ENCODE data around the gene CACNA2D2. TPM values are rescaled to one million over a fixed set of nuclear protein-coding genes. Genes with fewer than 3 reads are reported as not detected.

Gene CACNA2D2
- total RNA-seq, 1 donor: not detected

- no peaks in the 10 kb centered on the region for H3K79me2 ChIP-seq (ENCODE audit: insufficient read depth, low read length)
- H3K4me3 ChIP-seq (ENCODE audit: insufficient read depth, low read length): no peak overlapping the region
- H3K4me1 ChIP-seq (ENCODE audit: insufficient read depth, low read length): no peaks in the 10 kb centered on the region
- no peak overlapping the region for H3K4me2 ChIP-seq (ENCODE audit: insufficient read depth, low read length)
- DNase-seq (ENCODE audit: insufficient read length, low spot score, missing footprints): no peak
- H4K20me1 ChIP-seq (ENCODE audit: insufficient read depth, low read length): no peaks in the 10 kb centered on the region
- H3K9me3 ChIP-seq (ENCODE audit: low read depth, low read length): no peaks in the 10 kb centered on the region
- H3K36me3 ChIP-seq (ENCODE audit: insufficient read depth, low read length): no peaks in the 10 kb centered on the region
- peaks cover 11% of the 10 kb centered on the region for H3K27me3 ChIP-seq (ENCODE audit: insufficient read depth, low read length)
- H2AFZ ChIP-seq (ENCODE audit: low read length): no peak overlapping the region
- no peak overlapping the region for H3K27ac ChIP-seq (ENCODE audit: low read depth, low read length)
- TF ChIP-seq, protein P1, sequence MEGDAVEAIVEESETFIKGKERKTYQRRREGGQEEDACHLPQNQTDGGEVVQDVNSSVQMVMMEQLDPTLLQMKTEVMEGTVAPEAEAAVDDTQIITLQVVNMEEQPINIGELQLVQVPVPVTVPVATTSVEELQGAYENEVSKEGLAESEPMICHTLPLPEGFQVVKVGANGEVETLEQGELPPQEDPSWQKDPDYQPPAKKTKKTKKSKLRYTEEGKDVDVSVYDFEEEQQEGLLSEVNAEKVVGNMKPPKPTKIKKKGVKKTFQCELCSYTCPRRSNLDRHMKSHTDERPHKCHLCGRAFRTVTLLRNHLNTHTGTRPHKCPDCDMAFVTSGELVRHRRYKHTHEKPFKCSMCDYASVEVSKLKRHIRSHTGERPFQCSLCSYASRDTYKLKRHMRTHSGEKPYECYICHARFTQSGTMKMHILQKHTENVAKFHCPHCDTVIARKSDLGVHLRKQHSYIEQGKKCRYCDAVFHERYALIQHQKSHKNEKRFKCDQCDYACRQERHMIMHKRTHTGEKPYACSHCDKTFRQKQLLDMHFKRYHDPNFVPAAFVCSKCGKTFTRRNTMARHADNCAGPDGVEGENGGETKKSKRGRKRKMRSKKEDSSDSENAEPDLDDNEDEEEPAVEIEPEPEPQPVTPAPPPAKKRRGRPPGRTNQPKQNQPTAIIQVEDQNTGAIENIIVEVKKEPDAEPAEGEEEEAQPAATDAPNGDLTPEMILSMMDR (IDR thresholded peaks at IDR 0.05; ENCODE audit: extremely low read depth, low read depth, low read length): no peak
Observed at GRCh38 chr3:50494126-50494525, 9.3 kb downstream of the CACNA2D2 start.

DNA sequence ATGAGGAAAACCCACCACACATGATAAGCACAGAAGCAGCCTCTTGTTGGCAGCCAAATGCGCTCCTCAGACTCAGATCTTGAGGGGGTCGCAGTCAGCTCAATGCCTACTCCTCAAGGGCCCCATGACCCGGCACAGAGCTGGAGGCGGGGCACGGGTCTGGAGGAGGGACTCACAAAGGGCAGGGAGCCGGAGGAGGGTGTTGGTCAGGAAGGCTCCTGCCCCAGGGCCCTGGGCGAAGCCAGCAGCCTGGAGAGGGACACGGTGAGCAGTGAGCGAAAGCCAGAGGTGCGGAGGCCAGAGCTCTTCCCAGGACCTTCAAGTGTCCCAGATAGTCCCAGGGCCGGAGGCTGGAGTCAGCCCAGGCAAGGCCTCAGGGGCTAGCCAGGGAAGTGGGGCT is 9.8 kb downstream of the CACNA2D2 start:
- Histone ChIP-seq H3K4me3 (ENCODE audit: insufficient read depth, low read length) (no peak overlapping the region), H3K4me2 (ENCODE audit: insufficient read depth, low read length) (no peak overlapping the region), H3K79me2 (ENCODE audit: insufficient read depth, low read length) (no peaks in the 10 kb centered on the region), H3K27me3 (ENCODE audit: insufficient read depth, low read length) (peaks cover 11% of the 10 kb centered on the region), H3K36me3 (ENCODE audit: insufficient read depth, low read length) (no peaks in the 10 kb centered on the region), H3K9me3 (ENCODE audit: low read depth, low read length) (no peaks in the 10 kb centered on the region), H3K4me1 (ENCODE audit: insufficient read depth, low read length) (no peaks in the 10 kb centered on the region), H2AFZ (ENCODE audit: low read length) (no peak overlapping the region), H3K27ac (ENCODE audit: low read depth, low read length) (no peak overlapping the region), H4K20me1 (ENCODE audit: insufficient read depth, low read length) (no peaks in the 10 kb centered on the region)
- DNase-seq (ENCODE audit: insufficient read length, low spot score, missing footprints): no peak
- TF ChIP-seq, protein P1 (IDR thresholded peaks at IDR 0.05; ENCODE audit: extremely low read depth, low read depth, low read length): no peak

- H4K20me1 ChIP-seq (ENCODE audit: insufficient read depth, low read length): no peaks in the 10 kb centered on the region
- no peaks in the 10 kb centered on the region for H3K36me3 ChIP-seq (ENCODE audit: insufficient read depth, low read length)
- H2AFZ ChIP-seq (ENCODE audit: low read length): no peak overlapping the region
- no peak overlapping the region for H3K27ac ChIP-seq (ENCODE audit: low read depth, low read length)
- H3K4me3 ChIP-seq (ENCODE audit: insufficient read depth, low read length): no peak overlapping the region
- H3K4me1 ChIP-seq (ENCODE audit: insufficient read depth, low read length): no peaks in the 10 kb centered on the region
- no peaks in the 10 kb centered on the region for H3K9me3 ChIP-seq (ENCODE audit: low read depth, low read length)
- no peaks in the 10 kb centered on the region for H3K79me2 ChIP-seq (ENCODE audit: insufficient read depth, low read length)
- TF ChIP-seq, protein P1 (IDR thresholded peaks at IDR 0.05; ENCODE audit: extremely low read depth, low read depth, low read length): no peak
- H3K27me3 ChIP-seq (ENCODE audit: insufficient read depth, low read length): peaks cover 11% of the 10 kb centered on the region
- DNase-seq (ENCODE audit: insufficient read length, low spot score, missing footprints): no peak
- H3K4me2 ChIP-seq (ENCODE audit: insufficient read depth, low read length): no peak overlapping the region
Observed at GRCh38 chr3:50493086-50493485, 10.3 kb downstream of the CACNA2D2 start.

DNA sequence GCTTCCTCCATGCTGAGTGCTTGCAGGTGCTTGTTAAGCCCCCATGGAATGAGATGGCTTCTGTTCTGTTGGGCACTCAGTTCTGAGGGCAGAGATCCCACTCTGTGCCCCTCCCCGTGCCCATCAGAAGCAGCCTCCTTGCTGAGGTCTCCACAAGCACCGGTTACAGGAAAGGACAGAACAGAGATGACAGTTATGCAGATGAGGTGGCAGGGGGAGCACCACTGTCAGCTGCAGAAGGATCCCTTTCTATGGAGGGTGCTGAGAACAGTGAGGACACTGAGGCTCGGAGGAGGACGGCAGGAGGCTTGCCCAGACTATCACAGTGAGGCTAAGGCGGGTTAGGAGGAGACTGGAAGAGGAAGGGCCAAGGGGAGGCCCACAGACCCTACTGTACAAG is 12.4 kb downstream of the CACNA2D2 start:
- Histone ChIP-seq H3K4me2 (ENCODE audit: insufficient read depth, low read length) (no peak overlapping the region), H3K27ac (ENCODE audit: low read depth, low read length) (no peak overlapping the region), H3K9me3 (ENCODE audit: low read depth, low read length) (no peaks in the 10 kb centered on the region), H3K79me2 (ENCODE audit: insufficient read depth, low read length) (no peaks in the 10 kb centered on the region), H4K20me1 (ENCODE audit: insufficient read depth, low read length) (no peaks in the 10 kb centered on the region), H3K36me3 (ENCODE audit: insufficient read depth, low read length) (no peaks in the 10 kb centered on the region), H2AFZ (ENCODE audit: low read length) (no peak overlapping the region), H3K27me3 (ENCODE audit: insufficient read depth, low read length) (no peaks in the 10 kb centered on the region), H3K4me3 (ENCODE audit: insufficient read depth, low read length) (no peak overlapping the region), H3K4me1 (ENCODE audit: insufficient read depth, low read length) (no peaks in the 10 kb centered on the region)
- DNase-seq (ENCODE audit: insufficient read length, low spot score, missing footprints): no peak
- TF ChIP-seq, protein P1 (IDR thresholded peaks at IDR 0.05; ENCODE audit: extremely low read depth, low read depth, low read length): no peak
